HUES48 (cell line): ENCODE results near the gene RASSF5.
"Not testable (repeated sequence)": the region's sequence is repeated elsewhere in the genome, so short reads cannot be mapped to it uniquely, and the experiment has no call there.

Source experiments
- H3K27ac ChIP-seq: one replicate; pipeline ENCODE4 v1.7.0; 2013; ENCODE audit warnings: low read depth, low read length, inconsistent platforms
- H3K27me3 ChIP-seq: 2 replicates; pipeline ENCODE4 v1.6.1; 2013; ENCODE audit warnings: mild to moderate bottlenecking, low read length; ENCODE audit not compliant: control insufficient read depth, insufficient read depth
- H3K36me3 ChIP-seq: 2 replicates; pipeline ENCODE4 v1.6.1; 2013; ENCODE audit warnings: low read length; ENCODE audit not compliant: control insufficient read depth, insufficient read depth
- H3K4me1 ChIP-seq: 2 replicates; pipeline ENCODE4 v1.6.1; 2013; ENCODE audit warnings: mild to moderate bottlenecking, low read length; ENCODE audit not compliant: control insufficient read depth, insufficient read depth
- H3K4me3 ChIP-seq: 2 replicates; pipeline ENCODE4 v1.5.1; 2013; ENCODE audit warnings: mild to moderate bottlenecking, low read depth, low read length
- H3K9ac ChIP-seq: 2 replicates; pipeline ENCODE4 v1.6.1; 2013; ENCODE audit warnings: mild to moderate bottlenecking, low read depth, low read length, moderate library complexity
- H3K9me3 ChIP-seq: 2 replicates; pipeline ENCODE4 v1.6.1; 2013; ENCODE audit warnings: low read length; ENCODE audit not compliant: control insufficient read depth, insufficient read depth

The RASSF5 gene

DNA sequence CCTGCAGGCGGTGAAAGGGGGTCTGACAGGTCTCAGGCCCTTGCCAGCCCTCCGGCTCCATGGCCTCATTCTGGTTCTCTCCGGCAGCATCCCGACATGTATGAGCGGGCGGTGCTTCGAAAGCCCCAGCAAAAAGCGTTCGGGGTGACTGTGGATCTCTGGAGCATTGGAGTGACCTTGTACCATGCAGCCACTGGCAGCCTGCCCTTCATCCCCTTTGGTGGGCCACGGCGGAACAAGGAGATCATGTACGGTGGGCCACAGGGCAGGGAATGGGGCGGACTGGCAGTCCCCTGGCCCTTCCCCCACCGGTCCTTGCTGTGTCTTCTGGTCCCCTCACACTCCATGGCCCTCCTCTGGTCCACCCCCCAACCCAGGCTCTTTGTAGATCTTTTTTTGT is 30.7 kb upstream of the RASSF5 start:
- Histone ChIP-seq H3K27me3 (no peaks in the 10 kb centered on the region), H3K9ac (no peak overlapping the region), H3K4me3 (no peak overlapping the region), H3K27ac (no peak overlapping the region), H3K4me1 (peaks cover 10% of the 10 kb centered on the region), H3K36me3 (peaks cover 13% of the 10 kb centered on the region; the same call in 1 of the 2 replicates), H3K9me3 (no peaks in the 10 kb centered on the region)

GRCh38 chr1:206477110-206477509 is 30.2 kb upstream of the RASSF5 start:
- H3K27me3 ChIP-seq, result no peaks in the 10 kb centered on the region
- H3K4me3 ChIP-seq, result no peak overlapping the region
- no peak overlapping the region for H3K27ac ChIP-seq
- peaks cover 13% of the 10 kb centered on the region; the same call in 1 of the 2 replicates for H3K36me3 ChIP-seq
- no peaks in the 10 kb centered on the region for H3K9me3 ChIP-seq
- no peak overlapping the region for H3K9ac ChIP-seq
- peaks cover 9% of the 10 kb centered on the region for H3K4me1 ChIP-seq

DNA sequence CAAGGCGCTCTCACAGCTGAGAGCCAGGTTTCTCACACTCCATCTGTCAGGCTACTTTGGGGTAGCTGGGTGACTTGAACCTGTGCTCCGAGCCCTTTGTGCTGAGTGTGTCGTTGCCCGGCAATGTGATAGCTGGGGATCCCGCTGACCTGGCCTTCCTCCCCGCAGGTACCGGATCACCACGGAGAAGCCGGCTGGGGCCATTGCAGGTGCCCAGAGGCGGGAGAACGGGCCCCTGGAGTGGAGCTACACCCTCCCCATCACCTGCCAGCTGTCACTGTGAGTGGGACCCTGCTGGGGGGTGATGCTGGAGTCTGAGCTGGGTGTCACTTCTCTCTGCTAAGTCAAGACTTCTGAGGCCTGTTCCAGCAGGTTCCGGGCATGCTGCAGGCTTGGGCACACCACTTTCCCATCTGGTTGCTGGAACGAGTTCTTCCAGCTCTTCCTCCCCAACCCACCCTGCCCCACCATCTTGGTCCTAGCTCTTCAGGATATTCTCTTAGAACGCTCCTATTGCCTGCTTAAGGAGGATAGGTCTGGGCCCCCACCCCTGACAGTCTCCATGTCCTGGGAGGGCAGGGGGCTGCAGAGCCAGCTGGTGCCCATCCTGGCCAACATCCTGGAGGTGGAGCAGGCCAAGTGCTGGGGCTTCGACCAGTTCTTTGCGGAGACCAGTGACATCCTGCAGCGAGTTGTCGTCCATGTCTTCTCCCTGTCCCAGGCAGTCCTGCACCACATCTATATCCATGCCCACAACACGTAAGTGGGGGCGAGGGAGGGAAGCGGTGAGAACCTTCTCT is 29.6 kb upstream of the RASSF5 start:
- no peaks in the 10 kb centered on the region for H3K27me3 ChIP-seq
- no peak overlapping the region for H3K4me3 ChIP-seq
- no peak overlapping the region for H3K27ac ChIP-seq
- peaks cover 13% of the 10 kb centered on the region; the same call in 1 of the 2 replicates for H3K36me3 ChIP-seq
- peaks cover 3% of the 10 kb centered on the region; the same call in 1 of the 2 replicates for H3K4me1 ChIP-seq
- H3K9ac ChIP-seq, result no peak overlapping the region
- no peaks in the 10 kb centered on the region for H3K9me3 ChIP-seq

DNA sequence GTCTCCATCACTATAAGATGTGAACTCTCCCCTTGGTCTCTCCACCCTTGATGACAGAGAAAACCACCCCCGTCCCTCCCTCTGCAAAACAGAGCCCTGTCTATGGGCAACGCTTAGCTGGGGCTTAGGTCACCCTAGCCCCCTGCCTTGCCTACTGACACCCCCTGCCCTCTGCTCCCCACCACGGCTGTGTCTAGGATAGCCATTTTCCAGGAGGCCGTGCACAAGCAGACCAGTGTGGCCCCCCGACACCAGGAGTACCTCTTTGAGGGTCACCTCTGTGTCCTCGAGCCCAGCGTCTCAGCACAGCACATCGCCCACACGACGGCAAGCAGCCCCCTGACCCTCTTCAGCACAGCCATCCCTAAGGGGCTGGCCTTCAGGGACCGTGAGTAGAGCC is 28.6 kb upstream of the RASSF5 start:
- Histone ChIP-seq H3K4me1 (peaks cover 3% of the 10 kb centered on the region; the same call in 1 of the 2 replicates), H3K9me3 (no peaks in the 10 kb centered on the region), H3K4me3 (no peak overlapping the region), H3K27me3 (no peaks in the 10 kb centered on the region), H3K9ac (no peak overlapping the region), H3K36me3 (peaks cover 13% of the 10 kb centered on the region; the same call in 1 of the 2 replicates), H3K27ac (no peak overlapping the region)

DNA sequence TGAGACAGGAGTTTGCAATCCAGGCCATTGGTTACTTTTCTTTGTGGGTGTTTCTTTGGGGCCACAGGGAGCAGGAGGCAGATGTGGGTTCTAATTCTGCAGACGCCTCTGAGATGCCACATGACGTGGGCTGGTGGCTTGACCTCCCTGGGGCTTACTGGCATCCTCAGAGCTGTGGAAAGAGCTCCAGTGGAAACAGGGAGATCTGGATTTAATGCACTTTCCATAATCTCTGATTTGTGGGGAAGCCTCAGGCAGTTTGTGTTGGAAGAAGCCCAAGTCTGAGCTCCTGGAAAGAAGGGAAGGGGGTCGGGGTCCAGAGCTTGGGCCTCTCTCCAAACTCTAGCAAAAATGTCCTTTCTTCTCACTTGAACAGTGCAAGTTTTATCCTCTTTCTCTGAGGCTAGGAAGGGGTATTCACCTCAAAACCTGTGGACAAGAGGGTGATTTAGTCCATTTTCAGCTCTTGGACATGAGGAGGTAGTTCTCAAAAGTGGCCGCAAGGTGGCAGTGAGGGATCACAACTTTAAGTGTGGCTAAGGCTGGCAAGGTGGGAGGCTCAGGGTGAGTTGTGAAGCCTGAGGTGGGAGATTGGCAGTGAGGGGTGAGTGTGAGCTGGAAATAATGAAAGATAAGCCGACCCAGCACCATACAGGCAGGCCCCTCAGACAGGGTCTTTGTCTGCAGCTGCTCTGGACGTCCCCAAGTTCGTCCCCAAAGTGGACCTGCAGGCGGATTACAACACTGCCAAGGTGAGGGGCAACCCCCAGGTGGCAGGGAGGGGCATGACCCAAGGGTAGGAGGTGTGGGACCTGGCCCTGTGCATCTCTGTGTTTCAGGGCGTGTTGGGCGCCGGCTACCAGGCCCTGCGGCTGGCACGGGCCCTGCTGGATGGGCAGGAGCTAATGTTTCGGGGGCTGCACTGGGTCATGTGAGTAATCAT is 27.9 kb upstream of the RASSF5 start:
- H3K4me3 ChIP-seq, result no peak overlapping the region
- H3K9me3 ChIP-seq, result no peaks in the 10 kb centered on the region
- H3K9ac ChIP-seq, result no peak overlapping the region
- H3K36me3 ChIP-seq, result peaks cover 13% of the 10 kb centered on the region; the same call in 1 of the 2 replicates
- H3K27ac ChIP-seq, result no peak overlapping the region
- H3K27me3 ChIP-seq, result no peaks in the 10 kb centered on the region
- peaks cover 3% of the 10 kb centered on the region; the same call in 1 of the 2 replicates for H3K4me1 ChIP-seq

DNA sequence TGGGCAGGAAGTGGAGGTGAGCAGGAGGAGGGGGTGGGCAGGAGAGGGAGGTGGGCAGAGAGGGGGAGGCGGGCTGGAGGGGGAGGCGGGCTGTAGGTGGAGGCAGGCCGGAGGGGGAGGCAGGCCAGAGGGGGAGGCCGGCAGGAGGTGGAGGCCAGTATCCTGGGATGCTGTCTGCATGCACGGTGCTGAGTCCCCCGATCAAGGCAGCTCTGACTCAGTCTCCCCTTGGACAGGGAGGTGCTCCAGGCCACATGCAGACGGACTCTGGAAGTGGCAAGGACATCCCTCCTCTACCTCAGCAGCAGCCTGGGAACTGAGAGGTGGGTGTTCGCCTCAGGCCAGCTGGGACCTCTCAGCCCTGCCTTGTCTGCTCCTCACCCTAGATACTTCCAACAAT is 27.1 kb upstream of the RASSF5 start:
- Histone ChIP-seq H3K4me1 (peaks cover 3% of the 10 kb centered on the region; the same call in 1 of the 2 replicates), H3K9ac (no peak overlapping the region), H3K4me3 (no peak overlapping the region), H3K36me3 (peaks cover 13% of the 10 kb centered on the region; the same call in 1 of the 2 replicates), H3K27me3 (no peaks in the 10 kb centered on the region), H3K27ac (no peak overlapping the region), H3K9me3 (no peaks in the 10 kb centered on the region)

- Histone ChIP-seq H3K27ac (no peak overlapping the region), H3K36me3 (0 out of 2 replicates have a peak, but pooled peaks cover 6% of the 10 kb centered on the region), H3K4me3 (no peak overlapping the region), H3K27me3 (no peaks in the 10 kb centered on the region), H3K9ac (no peak overlapping the region), H3K9me3 (no peaks in the 10 kb centered on the region), H3K4me1 (peaks cover 3% of the 10 kb centered on the region; the same call in 1 of the 2 replicates)
Observed at GRCh38 chr1:206482611-206483010, 24.7 kb upstream of the RASSF5 start.

- H3K27ac ChIP-seq, H3K36me3 ChIP-seq, H3K27me3 ChIP-seq, H3K4me3 ChIP-seq, H3K4me1 ChIP-seq, H3K9me3 ChIP-seq, H3K9ac ChIP-seq: not testable (repeated sequence)
Observed at GRCh38 chr1:206483864-206484263, 23.5 kb upstream of the RASSF5 start.

DNA sequence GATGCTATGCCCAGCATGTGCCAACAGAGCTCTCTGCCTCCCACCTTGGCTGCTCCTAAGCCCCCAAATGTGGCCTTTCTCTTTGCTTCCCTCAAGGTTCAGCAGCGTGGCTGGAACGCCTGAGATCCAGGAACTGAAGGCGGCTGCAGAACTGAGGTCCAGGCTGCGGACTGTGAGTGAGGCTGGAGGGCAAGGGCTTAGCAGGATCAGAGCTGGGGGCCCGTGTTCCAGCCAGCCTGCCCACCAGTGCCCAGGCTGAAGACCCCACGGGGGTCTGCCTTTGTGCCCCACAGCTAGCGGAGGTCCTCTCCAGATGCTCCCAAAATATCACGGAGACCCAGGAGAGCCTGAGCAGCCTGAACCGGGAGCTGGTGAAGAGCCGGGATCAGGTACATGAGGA is 22.4 kb upstream of the RASSF5 start:
- Histone ChIP-seq H3K9ac (no peak overlapping the region), H3K4me1 (no peaks in the 10 kb centered on the region), H3K36me3 (no peaks in the 10 kb centered on the region), H3K27me3 (no peaks in the 10 kb centered on the region), H3K9me3 (no peaks in the 10 kb centered on the region), H3K4me3 (no peak overlapping the region), H3K27ac (no peak overlapping the region)

DNA sequence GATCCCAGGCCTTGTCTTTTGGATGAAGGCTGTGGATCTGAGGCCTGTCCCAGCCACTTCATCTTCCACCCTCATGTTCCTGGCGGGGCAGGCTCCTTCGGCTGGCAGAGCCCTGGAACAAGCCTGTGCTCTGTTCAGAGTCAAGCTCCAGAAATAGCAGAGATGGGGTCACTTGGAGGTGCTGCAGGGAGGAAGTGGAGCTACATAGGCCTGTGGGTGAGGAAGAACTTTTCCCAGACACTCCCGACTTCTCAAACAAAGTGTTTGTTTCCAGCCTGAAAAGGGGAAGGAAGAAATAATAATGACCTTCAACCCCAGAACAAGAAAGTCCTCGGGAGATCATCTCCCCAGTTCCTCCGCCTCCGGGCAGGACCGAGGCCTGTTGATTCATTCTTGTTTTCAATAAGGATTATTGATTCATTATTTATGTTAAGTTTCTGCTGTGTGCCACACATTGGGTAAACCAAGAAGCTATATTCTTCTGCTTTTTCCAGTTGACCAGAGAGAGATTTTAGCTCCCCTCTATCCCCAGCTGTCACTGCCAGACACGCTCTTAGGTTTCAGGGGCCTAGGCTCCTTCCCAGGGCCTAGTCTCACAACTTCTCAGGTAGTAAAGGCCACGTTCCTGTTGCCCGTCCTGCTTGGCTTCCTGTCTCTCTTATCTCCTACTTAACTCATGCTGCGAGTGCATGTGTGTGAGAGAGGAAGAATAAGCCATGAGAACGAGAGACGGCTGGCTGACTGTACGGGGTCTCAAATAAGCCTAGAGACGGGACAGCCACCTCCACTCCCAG is 20.1 kb upstream of the RASSF5 start:
- Histone ChIP-seq H3K27ac (no peak overlapping the region), H3K27me3 (no peaks in the 10 kb centered on the region)

More for the DNA sequence above, 20.1 kb upstream of the RASSF5 start:
- Histone ChIP-seq H3K36me3 (no peaks in the 10 kb centered on the region), H3K4me1 (no peaks in the 10 kb centered on the region), H3K9ac (no peak overlapping the region), H3K9me3 (no peaks in the 10 kb centered on the region), H3K4me3 (no peak overlapping the region)
